HCT116 (cell line): Measurements from ENCODE around the gene FASTKD2. TPM values are rescaled to one million over a fixed set of nuclear protein-coding genes. Genes with fewer than 3 reads are reported as not detected.
A peak's percentile ranks its signal among the peaks of the same experiment; 100 is the strongest.

Source experiments
- ATAC-seq: fragments of 200-7000 bp; cut with Tn5 transposase; 2 replicates; pipeline ENCODE4 v1.9.1; 2020; ENCODE audit warnings: mild to moderate bottlenecking, moderate library complexity
- BruUV-seq: library from RNA; stranded (reverse); fragments of 400-500 nt; replicated peaks from 2 replicates; lab custom pipeline; 2021; lab: Mats Ljungman, UMichigan
- CTCF ChIA-PET: fragments of 300-600 bp; sonication (Branson Sonifier 250); formaldehyde crosslinking; loops from one replicate; lab custom pipeline; 2021; ENCODE audit warnings: antibody characterized with exemption; lab: Charles Lee
- POLR2A ChIA-PET: fragments of 300-600, 350-600 bp; sonication (Branson Sonifier 250); formaldehyde crosslinking; loops from one replicate; lab custom pipeline; 2021; ENCODE audit warnings: antibody characterized with exemption; lab: Charles Lee
- RAD21 ChIA-PET, 2 experiments: fragments of 300-600 bp; sonication (Branson Sonifier 250); formaldehyde crosslinking; loops; one replicate each; lab custom pipeline; 2023; ENCODE audit warnings: low total read pairs in 2 of 2; ENCODE audit not compliant: uncharacterized antibody in 2 of 2, unreplicated experiment in 2 of 2, low non-redundant PET in 1 of 2; lab: Charles Lee
- DNase-seq: peaks from one replicate; pipeline ENCODE4 v3.0.0-alpha.2; 2010; ENCODE audit warnings: low read depth, low spot score
- H2AFZ ChIP-seq: fragments of 200-600 bp; shearing (Covaris generic), sonication (generic); 2 replicates; pipeline ENCODE4 v1.6.1; 2017; ENCODE audit warnings: low read depth, mixed run types, mixed read lengths, antibody characterized with exemption, low read length; ENCODE audit not compliant: poor library complexity, severe bottlenecking
- H3K27ac ChIP-seq: 2 replicates; pipeline ENCODE4 v1.5.1; 2012; ENCODE audit warnings: low read depth, low read length
- H3K27me3 ChIP-seq: fragments of 200-600 bp; sonication (generic); 2 replicates; pipeline ENCODE4 v1.6.1; 2016; ENCODE audit warnings: mixed run types, low read length, mixed read lengths; ENCODE audit not compliant: insufficient read depth
- H3K36me3 ChIP-seq, 2 experiments: fragments of 200-500 bp in 1 of 2; fragments of 200-600 bp in 1 of 2; sonication (Bioruptor generic) in 1 of 2; sonication (generic) in 1 of 2; 2 replicates each; pipeline versions ENCODE4 v1.5.1 to v1.6.1; 2014 to 2016; ENCODE audit warnings: low read length in 2 of 2, inconsistent platforms in 1 of 2, mixed read lengths in 1 of 2, mixed run types in 1 of 2; ENCODE audit not compliant: insufficient read depth in 2 of 2, control insufficient read depth in 1 of 2
- H3K4me1 ChIP-seq, 2 experiments: fragments of 200-600 bp in 1 of 2; sonication (generic) in 1 of 2; 2 replicates each; pipeline versions ENCODE4 v1.5.1 to v1.6.1; 2012 to 2017; ENCODE audit warnings: low read length in 2 of 2, inconsistent platforms in 1 of 2, mild to moderate bottlenecking in 1 of 2, mixed read lengths in 1 of 2, mixed run types in 1 of 2, moderate library complexity in 1 of 2; ENCODE audit not compliant: insufficient read depth in 2 of 2, control insufficient read depth in 1 of 2
- H3K4me2 ChIP-seq: fragments of 200-600 bp; sonication (generic); 2 replicates; pipeline ENCODE4 v1.6.1; 2017; ENCODE audit warnings: mixed run types, low read length, mixed read lengths
- H3K4me3 ChIP-seq, 2 experiments: fragments of 200-600 bp in 1 of 2; sonication (generic) in 1 of 2; replicated peaks in 1 of 2; 2 replicates each; pipeline ENCODE4 v1.5.1; 2011 to 2016; ENCODE audit warnings: low read length in 2 of 2, control low read depth in 1 of 2, low read depth in 1 of 2, mild to moderate bottlenecking in 1 of 2, mixed read lengths in 1 of 2, mixed run types in 1 of 2
- H3K79me2 ChIP-seq: fragments of 200-600 bp; sonication (generic); 2 replicates; pipeline ENCODE4 v1.6.1; 2017; ENCODE audit warnings: mild to moderate bottlenecking, mixed run types, low read length, moderate library complexity, mixed read lengths; ENCODE audit not compliant: insufficient read depth
- H3K9ac ChIP-seq: fragments of 200-600 bp; sonication (generic); 2 replicates; pipeline ENCODE4 v1.6.1; 2016; ENCODE audit warnings: low read length, mixed read lengths
- H3K9me2 ChIP-seq: fragments of 200-600 bp; sonication (generic), shearing (Covaris generic); 2 replicates; pipeline ENCODE4 v1.6.1; 2017; ENCODE audit warnings: mixed run types, mild to moderate bottlenecking, moderate library complexity; ENCODE audit not compliant: insufficient read depth
- H3K9me3 ChIP-seq, 2 experiments: fragments of 200-500 bp in 1 of 2; fragments of 200-600 bp in 1 of 2; sonication (Bioruptor generic) in 1 of 2; sonication (generic) in 1 of 2; 2 replicates each; pipeline ENCODE4 v1.6.1; 2014 to 2017; ENCODE audit warnings: low read length in 2 of 2, mixed read lengths in 2 of 2, inconsistent platforms in 1 of 2, low read depth in 1 of 2, mild to moderate bottlenecking in 1 of 2, mixed run types in 1 of 2, moderate library complexity in 1 of 2; ENCODE audit not compliant: control insufficient read depth in 1 of 2, insufficient read depth in 1 of 2
- H4K20me1 ChIP-seq: fragments of 200-600 bp; sonication (generic), shearing (Covaris generic); 2 replicates; pipeline ENCODE4 v1.6.1; 2017; ENCODE audit warnings: mixed run types, mild to moderate bottlenecking, moderate library complexity; ENCODE audit not compliant: insufficient read depth
- ATF3 ChIP-seq: IDR thresholded peaks from 2 replicates; pipeline ENCODE4 v1.6.1; 2012
- EGR1 ChIP-seq: IDR thresholded peaks from 2 replicates; pipeline ENCODE4 v1.6.1; 2012; ENCODE audit warnings: low read depth
- EZH2 ChIP-seq: fragments of 200-600 bp; sonication (generic); IDR thresholded peaks from 2 replicates; pipeline ENCODE4 v1.6.1; 2017; ENCODE audit warnings: antibody characterized with exemption, mixed run types
- EZH2phosphoT487 ChIP-seq: fragments of 200-600 bp; IDR thresholded peaks from 2 replicates; pipeline ENCODE4 v1.6.1; 2018; ENCODE audit warnings: antibody characterized with exemption, borderline replicate concordance
- MAX ChIP-seq: IDR thresholded peaks from 2 replicates; pipeline ENCODE4 v1.6.1; 2012
- POLR2A ChIP-seq: IDR thresholded peaks from 2 replicates; pipeline ENCODE4 v1.7.0; 2011; ENCODE audit warnings: borderline replicate concordance; ENCODE audit not compliant: insufficient read depth, insufficient read length; ENCODE audit errors: extremely low read depth
- POLR2AphosphoS5 ChIP-seq: IDR thresholded peaks from 2 replicates; pipeline ENCODE4 v1.6.1; 2011; ENCODE audit warnings: mild to moderate bottlenecking, low read depth, low read length, moderate library complexity
- RAD21 ChIP-seq: IDR thresholded peaks from 2 replicates; pipeline ENCODE4 v1.6.1; 2012; ENCODE audit warnings: low read depth, mild to moderate bottlenecking
- REST ChIP-seq: IDR thresholded peaks from 2 replicates; pipeline ENCODE4 v1.6.1; 2012; ENCODE audit warnings: low read depth
- SIN3A ChIP-seq: IDR thresholded peaks from 2 replicates; pipeline ENCODE4 v1.6.1; 2012; ENCODE audit warnings: low read depth
- SP1 ChIP-seq: IDR thresholded peaks from 2 replicates; pipeline ENCODE4 v1.6.1; 2012; ENCODE audit warnings: low read depth
- SRF ChIP-seq: IDR thresholded peaks from 2 replicates; pipeline ENCODE4 v1.6.1; 2012; ENCODE audit warnings: low read depth
- ZFX ChIP-seq: fragments of 450-650 bp; IDR thresholded peaks from 2 replicates; pipeline ENCODE4 v1.6.1; 2017
- intact Hi-C: fragments of 100-400 bp; cut with micrococcal nuclease; formaldehyde crosslinking; loops from 2 replicates; pipeline ENCODE4 v1.10.0; 2022
- total RNA-seq: library from RNA; stranded (reverse); gene quantifications from one replicate; pipeline ENCODE4 v1.2.1, GENCODE V29; 2021; ENCODE audit not compliant: unreplicated experiment

The FASTKD2 gene
- total RNA-seq, 1 experiment from 2014 or later = 24.4 TPM

GRCh38 chr2:206765242-206766056 is at the start of gene FASTKD2, which contains the start of gene MDH1B (continued):
- TF ChIP-seq MAX = peak; percentile 82
- TF ChIP-seq EZH2phosphoT487 = no peak
- peak; percentile 30; the same call in 1 of the 2 replicates for TF ChIP-seq ZFX
- no peak for TF ChIP-seq EZH2
- TF ChIP-seq RAD21 = no peak
- 0 out of 2 replicates have a peak, but pooled peaks have one; percentile 5 for TF ChIP-seq EGR1
- TF ChIP-seq POLR2AphosphoS5 = peak; percentile 90

- POLR2A ChIA-PET = no interaction called here
- Histone ChIP-seq H3K79me2 (no peaks in the 10 kb centered on the region), H3K9me2 (0 out of 2 replicates have a peak, but pooled peaks cover 3% of the 10 kb centered on the region), H3K27ac (no peak overlapping the region), H3K36me3 (no peaks in the 10 kb centered on the region), H3K27me3 (no peaks in the 10 kb centered on the region), H4K20me1 (no peaks in the 10 kb centered on the region), H3K9me3 (no peaks in the 10 kb centered on the region), H2AFZ (no peak overlapping the region), H3K4me1 (no peaks in the 10 kb centered on the region), H3K4me3 (no peak overlapping the region), H3K4me2 (no peak overlapping the region), H3K9ac (no peak overlapping the region)
- TF ChIP-seq REST (no peak), ATF3 (no peak), SIN3A (no peak), EGR1 (no peak), SRF (no peak), EZH2 (no peak), SP1 (no peak), POLR2A (no peak)
- intact Hi-C loops = no loop called here
- RAD21 ChIA-PET = no interaction called here
- CTCF ChIA-PET = no interaction called here
- BruUV-seq = no TSS peak
- no peak for ATAC-seq
- no peak for DNase-seq
Measured at GRCh38 chr2:206716623-206717022, 48.8 kb upstream of the FASTKD2 start.
